ENCODE measurements around the gene CST7.
"Not testable (repeated sequence)": the region's sequence is repeated elsewhere in the genome, so short reads cannot be mapped to it uniquely, and the experiment has no call there.

Gene CST7

GRCh38 chr20:25000268-25000801 lies 51.3 kb downstream of the CST7 start:
- TF ChIP-seq CTCF (conservative IDR thresholded peaks at IDR 0.05; ENCODE audit: low read length): no peak
- no peak for TF ChIP-seq EZH2phosphoT487 (IDR thresholded peaks at IDR 0.05; ENCODE audit: borderline replicate concordance)
- no peak overlapping the region for H2AFZ ChIP-seq (ENCODE audit: low read length)
- no peaks in the 10 kb centered on the region for H3F3A ChIP-seq (ENCODE audit: low read depth)
- H3K4me1 ChIP-seq (ENCODE audit: insufficient read depth, low read length, poor library complexity, severe bottlenecking): peaks cover 11% of the 10 kb centered on the region
- H3K4me2 ChIP-seq (ENCODE audit: low read depth, low read length, poor library complexity, severe bottlenecking): no peak overlapping the region
- no peaks in the 10 kb centered on the region for H3K79me2 ChIP-seq (ENCODE audit: insufficient read depth, low read length)
- H3K9ac ChIP-seq (ENCODE audit: low read depth, low read length, poor library complexity, severe bottlenecking): no peak overlapping the region
- H4K20me1 ChIP-seq (ENCODE audit: insufficient read depth, low read length, poor library complexity, severe bottlenecking): no peaks in the 10 kb centered on the region
- no peak overlapping the region for H3K4me3 ChIP-seq (ENCODE audit: low read length, poor library complexity, severe bottlenecking)
- no peaks in the 10 kb centered on the region for H3K9me3 ChIP-seq (ENCODE audit: insufficient read depth, low read depth, low read length)
- no peaks in the 10 kb centered on the region for H3K9me2 ChIP-seq (replicated peaks; ENCODE audit: low read depth, low read length)
- H3K36me3 ChIP-seq (ENCODE audit: insufficient read depth, low read length): peaks cover 3% of the 10 kb centered on the region; the same call in 1 of the 2 replicates
- no peaks in the 10 kb centered on the region for H3K27me3 ChIP-seq (ENCODE audit: insufficient read depth, low read length, poor library complexity, severe bottlenecking)

- peaks cover 13% of the 10 kb centered on the region; the same call in 1 of the 2 replicates for H3K36me3 ChIP-seq (ENCODE audit: insufficient read depth, low read length)
- H3F3A ChIP-seq (ENCODE audit: low read depth): not testable (repeated sequence)
Observed at GRCh38 chr20:25001323-25001722, 52.3 kb downstream of the CST7 start.

GRCh38 chr20:25003002-25003401 lies 53.9 kb downstream of the CST7 start:
- Histone ChIP-seq H3K4me2 (ENCODE audit: low read depth, low read length, poor library complexity, severe bottlenecking) (no peak overlapping the region), H3K9ac (ENCODE audit: low read depth, low read length, poor library complexity, severe bottlenecking) (no peak overlapping the region), H3K27me3 (ENCODE audit: insufficient read depth, low read length, poor library complexity, severe bottlenecking) (no peaks in the 10 kb centered on the region), H3K9me3 (ENCODE audit: insufficient read depth, low read depth, low read length) (no peaks in the 10 kb centered on the region), H3K4me1 (ENCODE audit: insufficient read depth, low read length, poor library complexity, severe bottlenecking) (no peaks in the 10 kb centered on the region), H2AFZ (ENCODE audit: low read length) (no peak overlapping the region), H4K20me1 (ENCODE audit: insufficient read depth, low read length, poor library complexity, severe bottlenecking) (no peaks in the 10 kb centered on the region), H3K79me2 (ENCODE audit: insufficient read depth, low read length) (no peaks in the 10 kb centered on the region), H3F3A (ENCODE audit: low read depth) (no peaks in the 10 kb centered on the region), H3K9me2 (replicated peaks; ENCODE audit: low read depth, low read length) (no peaks in the 10 kb centered on the region), H3K4me3 (ENCODE audit: low read length, poor library complexity, severe bottlenecking) (no peak overlapping the region), H3K36me3 (ENCODE audit: insufficient read depth, low read length) (peaks cover 30% of the 10 kb centered on the region; the same call in 1 of the 2 replicates)
- TF ChIP-seq EZH2phosphoT487 (IDR thresholded peaks at IDR 0.05; ENCODE audit: borderline replicate concordance) (no peak), CTCF (conservative IDR thresholded peaks at IDR 0.05; ENCODE audit: low read length) (no peak)

More at GRCh38 chr20:25001323-25001722, 52.3 kb downstream of the CST7 start:
- not testable (repeated sequence) for H3K4me1 ChIP-seq (ENCODE audit: insufficient read depth, low read length, poor library complexity, severe bottlenecking); H3K4me2 ChIP-seq (ENCODE audit: low read depth, low read length, poor library complexity, severe bottlenecking); H3K4me3 ChIP-seq (ENCODE audit: low read length, poor library complexity, severe bottlenecking); H4K20me1 ChIP-seq (ENCODE audit: insufficient read depth, low read length, poor library complexity, severe bottlenecking); H3K9me2 ChIP-seq (replicated peaks; ENCODE audit: low read depth, low read length); H3K79me2 ChIP-seq (ENCODE audit: insufficient read depth, low read length); H2AFZ ChIP-seq (ENCODE audit: low read length); H3K9me3 ChIP-seq (ENCODE audit: insufficient read depth, low read depth, low read length); H3K27me3 ChIP-seq (ENCODE audit: insufficient read depth, low read length, poor library complexity, severe bottlenecking); H3K9ac ChIP-seq (ENCODE audit: low read depth, low read length, poor library complexity, severe bottlenecking)

GRCh38 chr20:25005220-25005619 lies 56.2 kb downstream of the CST7 start:
- TF ChIP-seq CTCF (conservative IDR thresholded peaks at IDR 0.05; ENCODE audit: low read length) (no peak), EZH2phosphoT487 (IDR thresholded peaks at IDR 0.05; ENCODE audit: borderline replicate concordance) (no peak)
- no peaks in the 10 kb centered on the region for H3K9me3 ChIP-seq (ENCODE audit: insufficient read depth, low read depth, low read length)
- peaks cover 52% of the 10 kb centered on the region; the same call in 1 of the 2 replicates for H3K36me3 ChIP-seq (ENCODE audit: insufficient read depth, low read length)
- no peak overlapping the region for H3K4me2 ChIP-seq (ENCODE audit: low read depth, low read length, poor library complexity, severe bottlenecking)
- H3K4me1 ChIP-seq (ENCODE audit: insufficient read depth, low read length, poor library complexity, severe bottlenecking): no peaks in the 10 kb centered on the region
- H3K27me3 ChIP-seq (ENCODE audit: insufficient read depth, low read length, poor library complexity, severe bottlenecking): no peaks in the 10 kb centered on the region
- no peak overlapping the region for H3K9ac ChIP-seq (ENCODE audit: low read depth, low read length, poor library complexity, severe bottlenecking)
- no peaks in the 10 kb centered on the region for H3F3A ChIP-seq (ENCODE audit: low read depth)
- H3K4me3 ChIP-seq (ENCODE audit: low read length, poor library complexity, severe bottlenecking): no peak overlapping the region
- no peaks in the 10 kb centered on the region for H3K79me2 ChIP-seq (ENCODE audit: insufficient read depth, low read length)
- no peaks in the 10 kb centered on the region for H3K9me2 ChIP-seq (replicated peaks; ENCODE audit: low read depth, low read length)
- no peak overlapping the region for H2AFZ ChIP-seq (ENCODE audit: low read length)
- H4K20me1 ChIP-seq (ENCODE audit: insufficient read depth, low read length, poor library complexity, severe bottlenecking): no peaks in the 10 kb centered on the region
